Endothelial cell of umbilical vein (primary cell): ENCODE data around the gene C9orf72. TPM values are rescaled to one million over a fixed set of nuclear protein-coding genes. Genes with fewer than 3 reads are reported as not detected.

Source experiments
- BruUV-seq: library from RNA; stranded (reverse); fragments of 400-500 nt; replicated peaks from 2 replicates; lab custom pipeline; 2021; lab: Mats Ljungman, UMichigan
- CTCF ChIA-PET: fragments of 300-600, 350-600 bp; sonication (Branson Sonifier 250); formaldehyde crosslinking; loops from one replicate; lab custom pipeline; 2021; ENCODE audit warnings: antibody characterized with exemption, inconsistent platforms; lab: Charles Lee
- POLR2A ChIA-PET: fragments of 300-600, 350-600 bp; sonication (Branson Sonifier 250); formaldehyde crosslinking; loops from one replicate; lab custom pipeline; 2021; ENCODE audit warnings: antibody characterized with exemption, inconsistent platforms; lab: Charles Lee
- DNase-seq: peaks from one replicate; pipeline ENCODE4 v3.0.0-alpha.2; 2011; ENCODE audit warnings: low read depth, low spot score
- FAIRE-seq: peaks from 2 replicates; lab custom pipeline; 2011; peaks lifted over from hg19 to GRCh38; lab: Jason Lieb, UNC
- H2AFZ ChIP-seq: 2 replicates; pipeline ENCODE4 v1.6.0; 2012; ENCODE audit warnings: low read depth, low read length, control low read depth, inconsistent platforms
- H3K27ac ChIP-seq: 2 replicates; pipeline ENCODE4 v1.5.1; 2011; ENCODE audit warnings: low read depth, mild to moderate bottlenecking, control low read depth, low read length, moderate library complexity; ENCODE audit not compliant: insufficient read depth
- H3K27me3 ChIP-seq, 2 experiments: 2 replicates each; pipeline versions ENCODE4 v1.6.0 to v1.6.1; 2011; ENCODE audit warnings: low read length in 2 of 2, mixed read lengths in 1 of 2; ENCODE audit not compliant: control insufficient read depth in 2 of 2, insufficient read depth in 2 of 2
- H3K36me3 ChIP-seq, 2 experiments: 2 replicates in 1 of 2; 3 replicates in 1 of 2; pipeline ENCODE4 v1.5.1; 2011; ENCODE audit warnings: low read length in 2 of 2, mild to moderate bottlenecking in 1 of 2, moderate library complexity in 1 of 2; ENCODE audit not compliant: control insufficient read depth in 2 of 2, insufficient read depth in 2 of 2; ENCODE audit errors: extremely low read depth in 1 of 2
- H3K4me1 ChIP-seq: 3 replicates; pipeline ENCODE4 v1.5.1; 2011; ENCODE audit warnings: mild to moderate bottlenecking, low read length; ENCODE audit not compliant: control insufficient read depth, insufficient read depth; ENCODE audit errors: extremely low read depth
- H3K4me2 ChIP-seq: 2 replicates; pipeline ENCODE4 v1.6.1; 2011; ENCODE audit warnings: low read length, control low read depth, mixed read lengths; ENCODE audit not compliant: insufficient read depth
- H3K4me3 ChIP-seq, 3 experiments: fragments of 200-600 bp in 1 of 3; sonication (generic), shearing (Covaris generic) in 1 of 3; replicated peaks in 1 of 3; 2 replicates each; pipeline ENCODE4 v1.5.1; 2011 to 2016; ENCODE audit warnings: control low read depth in 3 of 3, low read length in 3 of 3, mild to moderate bottlenecking in 2 of 3, inconsistent platforms in 1 of 3, low read depth in 1 of 3, moderate library complexity in 1 of 3; ENCODE audit not compliant: insufficient read depth in 1 of 3
- H3K79me2 ChIP-seq: 2 replicates; pipeline ENCODE4 v1.6.0; 2012; ENCODE audit warnings: low read length, inconsistent platforms; ENCODE audit not compliant: control insufficient read depth, insufficient read depth
- H3K9ac ChIP-seq: replicated peaks from 2 replicates; pipeline ENCODE3; 2011; ENCODE audit warnings: low read length, control low read depth; ENCODE audit not compliant: insufficient read depth; ENCODE audit errors: extremely low read depth
- H3K9me1 ChIP-seq: replicated peaks from 3 replicates; pipeline ENCODE4 v1.6.0; 2011; ENCODE audit warnings: mild to moderate bottlenecking, low read length; ENCODE audit not compliant: control insufficient read depth, insufficient read depth; ENCODE audit errors: extremely low read depth
- H3K9me3 ChIP-seq: replicated peaks from 2 replicates; pipeline ENCODE4 v1.5.1; 2012; ENCODE audit warnings: low read length, inconsistent platforms; ENCODE audit not compliant: control insufficient read depth, insufficient read depth
- H4K20me1 ChIP-seq: replicated peaks from 2 replicates; pipeline ENCODE3; 2011; ENCODE audit warnings: mild to moderate bottlenecking, low read length; ENCODE audit not compliant: control insufficient read depth, insufficient read depth; ENCODE audit errors: extremely low read depth
- CTCF ChIP-seq, 2 donors: IDR thresholded peaks; 1 replicate in 1 of 2; 2 replicates in 1 of 2; pipeline ENCODE4 v1.5.1; 2011; ENCODE audit warnings: low read length in 2 of 2, mild to moderate bottlenecking in 2 of 2, moderate library complexity in 2 of 2, control low read depth in 1 of 2, inconsistent platforms in 1 of 2, low read depth in 1 of 2; ENCODE audit not compliant: insufficient read depth in 1 of 2; ENCODE audit errors: extremely low read depth in 1 of 2
- EZH2 ChIP-seq: IDR thresholded peaks from 2 replicates; pipeline ENCODE4 v1.6.1; 2012; ENCODE audit warnings: borderline replicate concordance, low read depth, mild to moderate bottlenecking, moderate library complexity, low read length, inconsistent platforms; ENCODE audit not compliant: severe bottlenecking
- FOS ChIP-seq: IDR thresholded peaks from 2 replicates; pipeline ENCODE4 v1.6.1; 2011; ENCODE audit warnings: mild to moderate bottlenecking, low read length, moderate library complexity, borderline replicate concordance; ENCODE audit not compliant: insufficient read depth
- GATA2 ChIP-seq: IDR thresholded peaks from 2 replicates; pipeline ENCODE4 v1.7.0; 2011; ENCODE audit warnings: low read depth, mild to moderate bottlenecking, moderate library complexity, mixed read lengths, low read length; ENCODE audit not compliant: insufficient read length, insufficient read depth
- JUN ChIP-seq: IDR thresholded peaks from 2 replicates; pipeline ENCODE4 v1.6.1; 2011; ENCODE audit warnings: borderline replicate concordance, low read depth; ENCODE audit not compliant: insufficient read length, insufficient read depth
- MAX ChIP-seq: IDR thresholded peaks from 2 replicates; pipeline ENCODE4 v1.6.1; 2011; ENCODE audit not compliant: insufficient read depth, insufficient read length
- MYC ChIP-seq: IDR thresholded peaks from one replicate; pipeline ENCODE4 v1.6.1; 2011; ENCODE audit warnings: mild to moderate bottlenecking, low read depth, low read length
- POLR2A ChIP-seq: IDR thresholded peaks from 2 replicates; pipeline ENCODE4 v1.6.1; 2012; ENCODE audit warnings: low read depth, mild to moderate bottlenecking, control low read depth, low read length
- POLR2AphosphoS5 ChIP-seq: IDR thresholded peaks from 2 replicates; pipeline ENCODE4 v1.6.1; 2012; ENCODE audit warnings: low read depth, mild to moderate bottlenecking, control low read depth, low read length, moderate library complexity; ENCODE audit not compliant: insufficient read depth
- dilution Hi-C: fragments of 300-500 bp; cut with MboI; formaldehyde crosslinking; loops from one replicate; pipeline ENCODE4 v1.15.0; 2019; ENCODE audit warnings: low sequenced_read_pairs; ENCODE audit not compliant: extremely low pct_ligation_motif_present
- intact Hi-C: fragments of 100-400 bp; cut with micrococcal nuclease; formaldehyde crosslinking; loops from one replicate; pipeline ENCODE4 v1.10.0; 2022
- polyA plus RNA-seq, 4 experiments: library from polyadenylated mRNA; depleted of rRNA in 3 of 4; stranded (reverse) in 3 of 4; unstranded in 1 of 4; fragments of >200 nt; gene quantifications; 2 replicates each; pipeline versions ENCODE4 v1.2.1 to v1.2.3, GENCODE V29; 2011 to 2012; ENCODE audit warnings: missing spikeins in 1 of 4
- total RNA-seq: library from RNA; stranded (reverse); gene quantifications from 2 replicates; pipeline ENCODE4 v1.2.3, GENCODE V29; 2021

Gene C9orf72
- total and polyA plus RNA-seq, 2 donors (not counting 3 experiments of a cell fraction or from before 2014, with no cell fraction given): 2.7 to 7.3 TPM

- POLR2A ChIA-PET: no interaction called here
- DNase-seq: no peak
- Histone ChIP-seq H3K27ac (no peak within 1 kb of the TSS), H3K36me3 (no peaks in the 10 kb centered on the region), H3K4me3 (no peak within 1 kb of the TSS), H3K27me3 (peaks cover 17 to 40% of the 10 kb centered on the region in 2 experiments), H3K9me3 (no peaks in the 10 kb centered on the region), H3K4me2 (no peak within 1 kb of the TSS), H3K79me2 (no peaks in the 10 kb centered on the region), H3K9me1 (no peaks in the 10 kb centered on the region), H3K9ac (no peak within 1 kb of the TSS), H2AFZ (no peak within 1 kb of the TSS), H3K4me1 (peaks cover 8% of the 10 kb centered on the region), H4K20me1 (no peaks in the 10 kb centered on the region)
- CTCF ChIA-PET: interaction anchor here (1.1 to 4.5 kb wide), 3 partner anchors 9 to 191 kb away, joined by 3 to 38 read pairs (median 3); no protein-coding TSS in a partner anchor
- intact Hi-C loops: no loop called here
- BruUV-seq: no TSS peak
- TF ChIP-seq FOS: no peak
- TF ChIP-seq POLR2AphosphoS5: no peak
- no peak for TF ChIP-seq MAX
- TF ChIP-seq EZH2: no peak
- no peak for FAIRE-seq
- dilution Hi-C loops: loop anchor here (25.0 kb wide), 1 partner anchor 187 kb away; no protein-coding TSS in a partner anchor
Measured at GRCh38 chr9:27524236-27524635, 49.0 kb downstream of the C9orf72 start, which contains the start of gene IFNK. Gene IFNK, plus strand, starts transcription at chr9:27524290. Its CDS starts 47 bp downstream, at chr9:27524337.

DNA sequence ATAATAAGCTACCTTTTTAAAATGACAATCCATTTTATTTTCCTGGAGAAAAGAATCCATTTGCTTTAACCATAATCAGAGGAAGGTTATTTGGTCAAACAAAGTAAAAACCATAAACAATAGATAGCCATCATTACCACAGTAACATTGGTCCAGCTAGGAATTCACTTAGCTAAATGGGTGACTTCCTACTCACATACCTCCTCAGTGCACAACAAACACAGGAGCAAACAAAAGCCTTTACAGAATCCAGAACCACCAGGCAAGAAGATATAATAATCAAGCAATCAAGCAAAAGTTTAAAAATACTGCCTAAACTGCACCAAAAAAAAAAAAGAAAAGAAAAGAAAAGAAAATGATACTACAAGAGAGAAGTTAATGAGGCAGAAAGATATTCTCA, 50.1 kb downstream of the C9orf72 start:
- no peak overlapping the region for H3K4me3 ChIP-seq
- H4K20me1 ChIP-seq: no peaks in the 10 kb centered on the region
- dilution Hi-C loops (loop anchor here (25.0 kb wide), 1 partner anchor 186 kb away; no protein-coding TSS in a partner anchor), intact Hi-C loops (no loop called here)
- H3K4me2 ChIP-seq: no peak overlapping the region
- no peak overlapping the region for H3K9ac ChIP-seq
- no TSS peak for BruUV-seq
- H3K4me1 ChIP-seq: no peaks in the 10 kb centered on the region
- CTCF ChIA-PET: interaction anchor here (1.0 to 1.4 kb wide), 3 partner anchors 9 to 190 kb away, joined by 3 to 6 read pairs (median 4); no protein-coding TSS in a partner anchor
- no peaks in the 10 kb centered on the region for H3K9me1 ChIP-seq
- no peaks in the 10 kb centered on the region for H3K9me3 ChIP-seq
- no peak overlapping the region for H2AFZ ChIP-seq
- no peak overlapping the region for H3K27ac ChIP-seq
- H3K79me2 ChIP-seq: no peaks in the 10 kb centered on the region
- no peak for DNase-seq
- peaks cover 10 to 33% of the 10 kb centered on the region in 2 experiments for H3K27me3 ChIP-seq
- H3K36me3 ChIP-seq: no peaks in the 10 kb centered on the region
- TF ChIP-seq POLR2A (no peak), JUN (no peak), EZH2 (no peak), MAX (no peak), FOS (no peak), MYC (no peak), CTCF (IDR thresholded peaks at IDR 0.05; ENCODE audit: extremely low read depth in 1 of 2, insufficient read depth in 1 of 2, low read depth in 1 of 2, low read length in 2 of 2) (no peak), POLR2AphosphoS5 (no peak), GATA2 (no peak)
- POLR2A ChIA-PET: no interaction called here
- no peak for FAIRE-seq
